ENCODE data around the gene MSH3.

GRCh38 chr5:80625230-80625629 is 29.2 kb upstream of the MSH3 start:
- TF ChIP-seq ZFX (IDR thresholded peaks at IDR 0.05; ENCODE audit: borderline replicate concordance) (no peak), CTCF (IDR thresholded peaks at IDR 0.05) (no peak)
